GM13976 (cell line): Measurements from ENCODE around the gene REPIN1.
A peak's percentile ranks its signal among the peaks of the same experiment; 100 is the strongest.

ENCODE experiments used
- DNase-seq: peaks from one replicate; pipeline ENCODE4 v3.0.0; 2012; ENCODE audit warnings: low spot score
- in situ Hi-C: fragments of 300-500 bp; cut with MboI; formaldehyde crosslinking; loops from one replicate; pipeline ENCODE4 v1.12.0; 2022; ENCODE audit warnings: low sequenced_read_pairs, mixed read lengths, inconsistent platforms; ENCODE audit not compliant: unreplicated experiment
- TF ChIP-seq, protein P1 (sequence below): IDR thresholded peaks from 2 replicates; pipeline ENCODE4 v1.5.1; 2012; ENCODE audit warnings: borderline replicate concordance, mild to moderate bottlenecking; ENCODE audit not compliant: insufficient read depth; ENCODE audit errors: extremely low read depth, missing control alignments, control extremely low read depth

Gene REPIN1

DNA sequence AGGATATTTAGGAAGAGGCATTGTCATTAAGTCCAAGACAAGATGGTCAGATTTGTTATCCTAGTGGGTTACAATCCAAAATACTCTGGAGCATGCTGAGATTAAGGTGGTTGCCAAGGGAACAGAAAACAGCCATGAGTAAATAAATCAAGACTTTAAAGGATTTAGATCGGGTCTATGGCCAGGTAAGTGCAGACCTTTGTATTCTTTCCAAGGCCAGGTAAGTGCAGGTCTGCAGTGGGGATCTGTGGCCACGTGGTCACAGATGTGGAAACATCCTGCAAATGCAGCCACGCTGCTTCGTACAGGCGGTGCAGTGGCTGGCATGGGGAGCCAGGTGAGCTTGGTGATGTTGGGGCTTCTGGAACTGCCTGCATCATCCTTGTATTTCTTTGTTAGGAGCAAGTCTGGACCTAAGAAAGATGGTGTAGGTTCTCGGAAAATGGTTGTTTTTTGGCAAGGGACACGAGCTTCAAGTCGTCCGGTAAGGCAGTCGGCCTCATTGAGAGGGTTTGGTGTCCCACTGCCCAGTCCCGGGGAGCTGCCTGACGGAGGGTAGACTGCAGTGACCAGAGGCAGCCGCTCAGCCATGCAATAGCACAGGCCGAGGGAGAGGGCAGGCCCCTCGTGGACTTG, 32.3 kb downstream of the REPIN1 start:
- TF ChIP-seq, protein P1, sequence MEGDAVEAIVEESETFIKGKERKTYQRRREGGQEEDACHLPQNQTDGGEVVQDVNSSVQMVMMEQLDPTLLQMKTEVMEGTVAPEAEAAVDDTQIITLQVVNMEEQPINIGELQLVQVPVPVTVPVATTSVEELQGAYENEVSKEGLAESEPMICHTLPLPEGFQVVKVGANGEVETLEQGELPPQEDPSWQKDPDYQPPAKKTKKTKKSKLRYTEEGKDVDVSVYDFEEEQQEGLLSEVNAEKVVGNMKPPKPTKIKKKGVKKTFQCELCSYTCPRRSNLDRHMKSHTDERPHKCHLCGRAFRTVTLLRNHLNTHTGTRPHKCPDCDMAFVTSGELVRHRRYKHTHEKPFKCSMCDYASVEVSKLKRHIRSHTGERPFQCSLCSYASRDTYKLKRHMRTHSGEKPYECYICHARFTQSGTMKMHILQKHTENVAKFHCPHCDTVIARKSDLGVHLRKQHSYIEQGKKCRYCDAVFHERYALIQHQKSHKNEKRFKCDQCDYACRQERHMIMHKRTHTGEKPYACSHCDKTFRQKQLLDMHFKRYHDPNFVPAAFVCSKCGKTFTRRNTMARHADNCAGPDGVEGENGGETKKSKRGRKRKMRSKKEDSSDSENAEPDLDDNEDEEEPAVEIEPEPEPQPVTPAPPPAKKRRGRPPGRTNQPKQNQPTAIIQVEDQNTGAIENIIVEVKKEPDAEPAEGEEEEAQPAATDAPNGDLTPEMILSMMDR: no peak
- DNase-seq: no peak
- in situ Hi-C loops: no loop called here

DNA sequence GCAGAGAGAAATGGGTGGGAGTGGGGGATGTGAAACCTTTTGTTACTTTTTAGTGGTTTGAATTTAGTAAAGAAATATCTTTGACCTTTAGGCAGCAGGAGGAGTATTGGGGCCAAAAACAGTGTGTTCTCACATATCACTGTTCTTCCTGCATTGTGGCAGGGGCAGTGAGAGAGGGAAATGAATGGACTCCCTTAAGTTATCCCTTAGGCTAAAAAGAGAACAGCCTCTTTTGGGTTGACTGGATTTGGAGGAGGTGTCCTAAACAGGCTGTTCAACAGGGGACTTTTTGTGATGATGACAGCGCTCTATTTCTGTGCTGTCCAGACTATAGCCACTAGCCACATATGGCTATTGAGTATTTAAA, 32.8 kb downstream of the REPIN1 start:
- in situ Hi-C loops: no loop called here
- DNase-seq: peak; percentile 57
- TF ChIP-seq, protein P1: no peak

DNA sequence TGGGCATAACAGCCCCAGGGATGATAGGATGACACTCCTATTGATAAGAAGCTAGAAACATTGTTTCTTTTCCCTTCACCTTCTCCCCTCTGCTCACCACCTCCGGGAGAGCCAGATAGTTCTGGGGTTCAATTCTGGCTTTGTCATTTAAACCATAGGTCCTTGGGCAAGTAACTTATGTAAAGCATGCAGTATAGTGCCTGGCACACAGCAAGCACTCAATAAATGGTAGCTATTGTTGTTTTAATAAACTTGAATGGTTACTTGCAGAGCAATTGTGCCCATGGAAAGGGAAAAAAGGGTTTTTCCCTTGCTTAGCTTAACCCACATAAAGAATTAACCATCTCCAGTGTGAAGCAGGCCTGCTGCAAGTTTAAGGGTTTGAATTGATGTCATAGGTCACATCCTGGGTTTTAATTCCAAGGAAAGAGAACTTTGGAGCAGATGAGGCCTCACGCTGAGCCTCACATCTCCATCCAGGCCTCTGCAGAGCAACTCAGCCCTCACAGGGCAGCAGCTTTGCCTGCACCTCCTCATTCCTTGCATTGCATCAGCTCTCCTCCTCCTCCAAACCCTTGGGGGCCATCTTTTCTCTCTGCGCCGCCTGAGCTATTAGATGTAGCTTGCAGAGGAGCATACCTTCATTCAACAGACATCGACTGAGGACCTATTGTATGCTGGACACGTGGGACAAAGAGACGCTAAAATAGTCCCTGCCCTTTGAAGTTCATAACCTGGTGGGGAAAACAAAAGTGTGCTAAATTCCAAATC, 33.4 kb downstream of the REPIN1 start:
- TF ChIP-seq, protein P1: no peak
- no peak for DNase-seq
- in situ Hi-C loops: no loop called here

DNA sequence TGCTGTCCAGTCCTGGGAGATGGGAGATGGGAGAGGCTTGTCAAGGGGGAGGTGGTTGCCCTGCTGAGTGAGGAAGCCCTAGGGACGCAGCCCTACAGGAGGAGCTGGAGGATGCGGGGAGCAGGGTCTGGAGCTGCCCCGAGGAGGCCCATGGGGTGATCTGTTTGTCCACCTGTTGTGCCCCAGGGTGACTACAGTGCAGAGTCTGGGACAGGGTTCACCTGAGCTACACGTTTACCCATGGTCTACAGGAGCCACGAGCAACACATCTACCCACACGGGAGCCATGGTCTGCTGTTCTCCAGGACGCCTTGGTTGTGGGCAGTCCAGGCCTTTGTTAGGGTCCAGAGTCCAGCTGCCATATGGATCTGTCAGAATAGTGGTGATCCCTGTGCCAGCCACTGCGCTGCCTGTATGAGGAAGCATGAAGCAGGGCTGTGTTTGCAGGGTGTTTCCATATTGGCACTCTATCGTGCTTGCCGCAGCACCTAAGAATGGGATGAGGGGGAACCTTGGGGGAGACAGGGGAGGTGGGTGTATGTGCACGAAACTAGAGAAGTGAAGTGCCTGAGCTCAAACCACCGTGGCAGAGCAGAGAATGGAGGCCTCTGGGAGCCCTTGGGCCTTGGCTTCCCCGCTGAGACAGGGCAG, 34.2 kb downstream of the REPIN1 start:
- in situ Hi-C loops: no loop called here
- no peak for DNase-seq
- TF ChIP-seq, protein P1: no peak

DNA sequence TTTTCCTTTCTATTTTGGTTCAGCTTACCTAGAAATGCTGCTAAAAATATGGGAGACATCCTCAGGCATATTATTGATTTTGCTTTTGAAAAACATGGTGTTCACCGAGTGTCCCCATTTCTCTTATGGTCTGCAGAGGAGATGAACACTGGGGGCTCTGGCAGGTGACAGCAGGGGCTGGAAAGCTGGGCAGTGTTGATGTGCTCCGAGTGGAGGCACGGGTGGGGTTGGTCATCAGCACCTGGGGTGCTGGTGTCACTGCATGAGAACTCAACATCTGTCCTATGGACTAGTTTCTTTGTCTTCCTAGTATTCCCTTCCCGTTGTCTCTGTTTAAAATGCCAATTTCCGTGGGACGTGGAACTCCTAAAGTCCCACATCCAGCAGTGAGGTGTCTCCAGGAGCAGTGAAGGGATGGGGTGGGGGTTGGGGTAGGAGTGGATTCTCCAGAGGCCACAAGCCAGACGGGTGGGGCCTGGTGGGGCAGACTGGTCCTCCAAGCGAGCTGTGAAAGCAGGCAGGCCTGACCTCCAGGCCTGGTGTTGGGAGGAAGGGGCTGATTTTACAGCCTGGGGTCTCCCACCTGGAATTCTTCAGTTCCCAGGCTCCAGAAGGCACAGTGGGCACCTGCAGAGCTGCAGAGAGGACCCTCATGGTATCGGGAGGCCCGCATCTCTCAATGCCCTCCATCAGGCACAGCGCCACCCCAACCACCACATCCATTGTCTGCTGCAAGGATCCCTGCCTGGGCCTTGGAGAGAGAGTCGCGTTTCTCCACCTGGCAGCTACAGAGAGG, 35.0 kb downstream of the REPIN1 start:
- DNase-seq: no peak
- TF ChIP-seq, protein P1: no peak
- in situ Hi-C loops: no loop called here

DNA sequence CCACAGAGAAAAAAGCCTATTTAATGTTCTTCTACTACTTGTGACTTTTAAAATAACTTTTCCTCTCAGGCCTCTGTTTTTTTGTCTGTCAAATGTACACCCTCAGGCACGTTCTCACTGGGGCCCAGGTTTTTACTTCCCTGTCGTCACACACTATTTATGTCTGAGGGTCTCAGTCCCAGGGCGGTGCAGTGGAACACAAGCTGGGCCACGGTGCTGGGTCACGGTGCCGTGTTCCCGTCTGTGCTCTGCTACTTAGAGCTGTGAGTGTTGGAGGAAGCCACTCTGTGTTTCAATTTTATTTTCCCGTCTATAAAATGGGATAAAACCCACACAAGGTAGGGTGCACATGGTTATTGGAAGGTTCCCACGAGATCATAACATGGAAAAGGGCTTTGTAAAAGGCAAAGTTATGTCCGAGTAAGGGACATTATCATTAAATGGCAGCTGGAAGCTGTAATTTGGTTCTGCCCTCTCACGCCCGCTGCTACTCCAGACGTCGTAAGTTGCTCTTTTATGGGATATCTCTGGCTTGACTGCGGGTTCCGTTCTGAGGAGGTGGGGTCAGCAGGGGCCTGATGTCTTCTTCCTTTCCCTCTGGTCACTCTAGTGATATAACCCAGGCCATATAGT, 35.7 kb downstream of the REPIN1 start:
- DNase-seq: no peak
- in situ Hi-C loops: no loop called here
- TF ChIP-seq, protein P1: no peak
